ENCODE results near the gene PIP5K1A. TPM values are rescaled to one million over a fixed set of nuclear protein-coding genes. Genes with fewer than 3 reads are reported as not detected.
A peak's percentile ranks its signal among the peaks of the same experiment; 100 is the strongest.
"Not testable (repeated sequence)": the region's sequence is repeated elsewhere in the genome, so short reads cannot be mapped to it uniquely, and the experiment has no call there.

Gene PIP5K1A
- total RNA-seq, 4 donors from 2014 or later: 52.6 to 89.0 (median 62.4) TPM

- Histone ChIP-seq H3K4me1 (peaks cover 0 to 47% (median 27%) of the 10 kb centered on the region in 4 donors), H3K27ac (peak overlapping the region in 3 of 4 donors; percentile 89 to 95 (median 90)), H3K9me3 (no peaks in the 10 kb centered on the region), H3K36me3 (peaks cover 0 to 4% (median 0%) of the 10 kb centered on the region in 3 donors), H3K27me3 (no peaks in the 10 kb centered on the region), H3K4me3 (peak overlapping the region; percentile 72 to 94 (median 84))
- no peak for TF ChIP-seq POLR2A (IDR thresholded peaks at IDR 0.05)
- TF ChIP-seq CTCF (IDR thresholded peaks at IDR 0.05): no peak
- no peak for TF ChIP-seq EP300 (IDR thresholded peaks at IDR 0.05)
- WGBS, 2 donors: 9 to 14% methylated on average over 10 of the region's 10 CpGs
- DNase-seq (ENCODE audit: low spot score in 2 of 2): peak in 1 of 2 donors; percentile 12
These were observed 494 bp upstream of the PIP5K1A start for GRCh38 chr1:151197863-151198253.

DNA sequence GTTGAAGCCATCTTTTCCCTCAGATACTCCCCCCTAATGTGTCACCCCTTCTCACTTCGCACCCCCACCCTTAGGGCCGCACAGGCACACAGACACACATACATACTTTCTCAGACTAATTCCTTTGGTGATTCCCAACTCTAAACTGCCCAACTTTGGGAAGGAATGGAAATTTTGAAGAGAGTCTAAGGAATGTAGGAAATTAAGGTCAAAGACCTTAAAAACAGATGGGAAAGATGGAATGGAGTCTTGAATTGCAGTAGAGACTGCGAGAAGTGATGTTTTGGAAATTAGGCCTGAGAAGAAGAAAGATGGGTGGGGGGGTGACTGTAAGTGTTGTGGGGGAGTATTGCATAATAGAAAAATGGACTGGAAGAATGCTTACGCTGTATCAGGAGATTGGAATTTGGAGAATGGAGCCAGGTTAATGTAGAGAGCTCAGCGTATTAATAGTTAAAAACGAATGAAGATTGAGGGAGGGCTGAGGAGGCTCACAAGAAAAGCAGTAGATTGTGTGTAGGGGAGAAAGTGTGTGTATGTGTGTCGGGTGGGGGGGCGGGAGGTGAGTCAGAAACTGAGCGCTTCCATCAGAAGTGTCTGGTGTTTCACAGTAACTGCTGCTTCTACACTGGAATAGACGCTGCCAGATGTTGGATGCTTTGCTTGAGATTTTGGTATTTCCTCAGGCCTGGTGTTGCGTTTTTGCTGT is 1.7 kb downstream of the PIP5K1A start:
- Histone ChIP-seq H3K4me3 (peak overlapping the region; percentile 72 to 94 (median 84)), H3K36me3 (peaks cover 0 to 20% (median 0%) of the 10 kb centered on the region in 3 donors), H3K4me1 (peaks cover 0 to 59% (median 27%) of the 10 kb centered on the region in 4 donors), H3K9me3 (no peaks in the 10 kb centered on the region), H3K27me3 (no peaks in the 10 kb centered on the region), H3K27ac (peak overlapping the region in 2 of 4 donors; percentile 89 to 95)
- TF ChIP-seq POLR2A (IDR thresholded peaks at IDR 0.05) (no peak), EP300 (IDR thresholded peaks at IDR 0.05) (no peak), CTCF (IDR thresholded peaks at IDR 0.05) (no peak)
- peak in 1 of 2 donors; percentile 33 for DNase-seq (ENCODE audit: low spot score in 2 of 2)
- WGBS, 2 donors: 17 to 19% methylated on average over 11 of the region's 11 CpGs

- Histone ChIP-seq H3K4me1 (peaks cover 0 to 58% (median 14%) of the 10 kb centered on the region in 4 donors), H3K36me3 (peaks cover 3 to 65% (median 5%) of the 10 kb centered on the region in 3 donors)
- not testable (repeated sequence) for H3K27me3 ChIP-seq; DNase-seq (ENCODE audit: low spot score in 2 of 2); H3K4me3 ChIP-seq; H3K27ac ChIP-seq; H3K9me3 ChIP-seq
- 90 to 92% methylated on average over 12 of the region's 12 CpGs for WGBS, 2 donors
These were observed 7.1 kb downstream of the PIP5K1A start for GRCh38 chr1:151205381-151205965.

- H3K4me3 ChIP-seq: no peak overlapping the region
- no peak for DNase-seq (ENCODE audit: low spot score in 2 of 2)
- H3K27me3 ChIP-seq: no peaks in the 10 kb centered on the region
- WGBS, 2 donors: 68 to 73% methylated on average over 1 of the region's 1 CpG
- TF ChIP-seq POLR2A (IDR thresholded peaks at IDR 0.05) (no peak), EP300 (IDR thresholded peaks at IDR 0.05) (no peak), CTCF (IDR thresholded peaks at IDR 0.05) (no peak)
- no peak overlapping the region for H3K27ac ChIP-seq
- H3K9me3 ChIP-seq: no peaks in the 10 kb centered on the region
- H3K4me1 ChIP-seq: peaks cover 0 to 51% (median 0%) of the 10 kb centered on the region in 4 donors
- peaks cover 3 to 50% (median 9%) of the 10 kb centered on the region in 3 donors for H3K36me3 ChIP-seq
These were observed 12.5 kb downstream of the PIP5K1A start for GRCh38 chr1:151210830-151211229.

DNA sequence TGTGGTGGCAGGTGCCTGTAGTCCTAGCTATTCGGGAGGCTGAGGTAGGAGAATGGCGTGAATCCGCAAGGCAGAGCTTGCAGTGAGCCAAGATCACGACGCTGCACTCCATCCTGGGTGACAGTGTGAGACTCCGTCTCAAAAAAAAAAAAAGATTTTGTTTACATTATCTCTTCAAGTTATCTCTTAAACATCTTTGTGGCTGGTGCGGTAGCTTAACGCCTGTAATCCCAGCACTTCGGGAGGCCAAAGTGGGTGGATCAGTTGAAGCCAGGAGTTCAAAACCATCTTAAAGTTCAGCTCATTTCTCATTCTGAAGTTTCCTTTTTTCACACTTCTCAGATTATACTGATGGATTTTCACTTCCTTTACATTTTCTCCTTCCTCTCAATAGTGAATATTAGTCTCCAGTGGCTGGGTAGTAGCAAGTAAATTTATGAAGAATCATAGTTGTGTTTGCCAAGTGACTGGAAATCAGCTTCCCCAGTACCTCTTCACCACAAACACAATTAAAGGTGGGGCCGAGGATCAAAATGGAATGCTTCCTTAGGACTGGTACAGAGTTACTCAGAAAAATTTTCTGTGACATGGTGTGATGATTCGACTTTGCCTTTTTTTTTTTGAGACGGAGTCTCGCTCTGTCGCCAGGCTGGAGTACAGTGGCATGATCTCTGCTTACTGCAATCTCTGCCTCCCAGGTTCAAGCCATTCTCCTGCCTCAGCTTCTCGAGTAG is 13.8 kb downstream of the PIP5K1A start:
- peaks cover 0 to 43% (median 0%) of the 10 kb centered on the region in 4 donors for H3K4me1 ChIP-seq
- no peak overlapping the region for H3K4me3 ChIP-seq
- no peaks in the 10 kb centered on the region for H3K27me3 ChIP-seq
- H3K36me3 ChIP-seq: peaks cover 0 to 41% (median 5%) of the 10 kb centered on the region in 3 donors
- no peak for DNase-seq (ENCODE audit: low spot score in 2 of 2)
- no peak overlapping the region for H3K27ac ChIP-seq
- no peak for TF ChIP-seq CTCF (IDR thresholded peaks at IDR 0.05)
- no peak for TF ChIP-seq EP300 (IDR thresholded peaks at IDR 0.05)
- TF ChIP-seq POLR2A (IDR thresholded peaks at IDR 0.05): no peak
- H3K9me3 ChIP-seq: no peaks in the 10 kb centered on the region
- WGBS, 2 donors: 84 to 89% methylated on average over 15 of the region's 15 CpGs
